B cell (primary cell): ENCODE data around the gene RNF215.

Experiments
- CTCF ChIP-seq: fragments of 200-600 bp; IDR thresholded peaks from one replicate; pipeline ENCODE4 v1.8.0; 2022; ENCODE audit warnings: antibody characterized with exemption, mild to moderate bottlenecking
- EZH2 ChIP-seq: IDR thresholded peaks from 2 replicates; pipeline ENCODE4 v1.6.1; 2012; ENCODE audit warnings: borderline replicate concordance, low read depth, mild to moderate bottlenecking, moderate library complexity, low read length; ENCODE audit not compliant: insufficient read depth, poor library complexity, severe bottlenecking

- TF ChIP-seq CTCF: no peak
- no peak for TF ChIP-seq EZH2
Observed at GRCh38 chr22:30416403-30416802, 29.2 kb upstream of the RNF215 start.
